Endodermal cell (in vitro differentiated cells): ENCODE measurements around the gene NEB. TPM values are rescaled to one million over a fixed set of nuclear protein-coding genes. Genes with fewer than 3 reads are reported as not detected.
"Not testable (repeated sequence)": the region's sequence is repeated elsewhere in the genome, so short reads cannot be mapped to it uniquely, and the experiment has no call there.

Source experiments
- DNase-seq: peaks from one replicate; pipeline ENCODE4 v3.0.0-alpha.2; 2017
- H3K27ac ChIP-seq: 2 replicates; pipeline ENCODE4 v1.5.1; 2013; ENCODE audit warnings: mild to moderate bottlenecking, low read depth, low read length, moderate library complexity
- H3K27me3 ChIP-seq: 2 replicates; pipeline ENCODE4 v1.6.1; 2013; ENCODE audit warnings: mild to moderate bottlenecking, low read length, moderate library complexity; ENCODE audit not compliant: insufficient read depth, control insufficient read depth, poor library complexity, severe bottlenecking
- H3K36me3 ChIP-seq: 2 replicates; pipeline ENCODE4 v1.7.0; 2013; ENCODE audit warnings: mild to moderate bottlenecking, low read length, moderate library complexity; ENCODE audit not compliant: control insufficient read depth, insufficient read depth
- H3K4me1 ChIP-seq: one replicate; pipeline ENCODE4 v1.7.0; 2013; ENCODE audit warnings: low read length; ENCODE audit not compliant: control insufficient read depth, insufficient read depth
- H3K4me3 ChIP-seq: 2 replicates; pipeline ENCODE4 v1.5.1; 2013; ENCODE audit warnings: mild to moderate bottlenecking, low read length, moderate library complexity
- H3K9ac ChIP-seq: 2 replicates; pipeline ENCODE4 v1.6.1; 2013; ENCODE audit warnings: mild to moderate bottlenecking, low read length, moderate library complexity; ENCODE audit not compliant: poor library complexity, severe bottlenecking; ENCODE audit errors: extremely low read depth
- H3K9me3 ChIP-seq: 2 replicates; pipeline ENCODE4 v1.6.1; 2013; ENCODE audit warnings: mild to moderate bottlenecking, low read length, moderate library complexity; ENCODE audit not compliant: control insufficient read depth
- H3K27ac Mint-ChIP-seq: 2 replicates; pipeline ENCODE4 v1.8.0; 2020; ENCODE audit warnings: mixed read lengths
- H3K27me3 Mint-ChIP-seq: 2 replicates; pipeline ENCODE4 v1.8.0; 2021; ENCODE audit warnings: mild to moderate bottlenecking, mixed read lengths; ENCODE audit not compliant: insufficient read depth
- H3K36me3 Mint-ChIP-seq: 2 replicates; pipeline ENCODE4 v1.8.0; 2020; ENCODE audit warnings: low read depth, mixed read lengths
- H3K4me1 Mint-ChIP-seq: 2 replicates; pipeline ENCODE4 v1.8.0; 2020; ENCODE audit warnings: mixed read lengths
- H3K4me3 Mint-ChIP-seq: 2 replicates; pipeline ENCODE4 v1.8.0; 2020; ENCODE audit warnings: mild to moderate bottlenecking, moderate library complexity, mixed read lengths
- H3K9me3 Mint-ChIP-seq: 2 replicates; pipeline ENCODE4 v1.8.0; 2020; ENCODE audit warnings: mild to moderate bottlenecking, mixed read lengths
- CTCF ChIP-seq: fragments of 200-600 bp; sonication (generic); conservative IDR thresholded peaks from 2 replicates; pipeline ENCODE4 v1.5.0; 2021; ENCODE audit warnings: antibody characterized with exemption, mild to moderate bottlenecking
- WGBS, 2 experiments: methylation state at CpG; one replicate each; pipeline versions ENCODE4 v1.1.5 to v1.1.7; 2013; ENCODE audit warnings: missing lambda C conversion rate in 2 of 2, mixed read lengths in 1 of 2; ENCODE audit not compliant: insufficient coverage in 1 of 2, insufficient read length in 1 of 2; 5-methylcytosine and 5-hydroxymethylcytosine counted together
- total RNA-seq, 2 donors: library from RNA; stranded (reverse); fragmentation: NEBNext Ultra II Directional in 1 of 2; extraction: Animal tissue kit (Norgen Biotek cat#: 25700) in 1 of 2; gene quantifications; 2 replicates in 1 of 2; 3 replicates in 1 of 2; pipeline ENCODE4 v1.2.1, GENCODE V29; 2021

The NEB gene
- total RNA-seq, 2 donors from 2014 or later: 4.4 to 5.4 TPM

- 83% methylated on average over 1 of the region's 1 CpG; no CpG with 5 or more reads in 1 of the 2 experiments for WGBS, 2 experiments
- H3K9ac ChIP-seq: no peak overlapping the region
- no peak for TF ChIP-seq CTCF
- no peaks in the 10 kb centered on the region for H3K9me3 ChIP-seq
- H3K4me1 ChIP-seq: no peaks in the 10 kb centered on the region
- H3K4me3 Mint-ChIP-seq: no peak overlapping the region
- H3K4me1 Mint-ChIP-seq: no peaks in the 10 kb centered on the region
- DNase-seq: no peak
- no peak overlapping the region for H3K4me3 ChIP-seq
- peaks cover 4% of the 10 kb centered on the region for H3K36me3 Mint-ChIP-seq
- H3K9me3 Mint-ChIP-seq: peaks cover 5% of the 10 kb centered on the region
- no peaks in the 10 kb centered on the region for H3K36me3 ChIP-seq
- no peak overlapping the region for H3K27ac Mint-ChIP-seq
- no peaks in the 10 kb centered on the region for H3K27me3 ChIP-seq
- H3K27me3 Mint-ChIP-seq: no peaks in the 10 kb centered on the region
- no peak overlapping the region for H3K27ac ChIP-seq
Observed at GRCh38 chr2:151649400-151649799, 84.9 kb downstream of the NEB start.

- not testable (repeated sequence) for H3K9me3 Mint-ChIP-seq, H3K36me3 Mint-ChIP-seq, DNase-seq, H3K27ac ChIP-seq, H3K9ac ChIP-seq, H3K4me1 ChIP-seq, H3K4me3 Mint-ChIP-seq, H3K27me3 Mint-ChIP-seq, H3K4me1 Mint-ChIP-seq, H3K27ac Mint-ChIP-seq, H3K36me3 ChIP-seq, H3K9me3 ChIP-seq, H3K4me3 ChIP-seq, H3K27me3 ChIP-seq
- 86 to 88% methylated on average over 3 to 4 of the region's 4 CpGs for WGBS, 2 experiments
Observed at GRCh38 chr2:151646512-151646911, 87.8 kb downstream of the NEB start.

- no peaks in the 10 kb centered on the region for H3K27me3 ChIP-seq
- WGBS, 2 experiments: 93 to 100% methylated on average over 1 to 2 of the region's 2 CpGs
- H3K9me3 ChIP-seq: no peaks in the 10 kb centered on the region
- H3K4me1 Mint-ChIP-seq: no peaks in the 10 kb centered on the region
- no peaks in the 10 kb centered on the region for H3K4me1 ChIP-seq
- H3K4me3 ChIP-seq: no peak overlapping the region
- no peak overlapping the region for H3K4me3 Mint-ChIP-seq
- peaks cover 4% of the 10 kb centered on the region for H3K36me3 Mint-ChIP-seq
- H3K36me3 ChIP-seq: no peaks in the 10 kb centered on the region
- TF ChIP-seq CTCF: no peak
- no peak overlapping the region for H3K27ac Mint-ChIP-seq
- H3K27ac ChIP-seq: no peak overlapping the region
- peaks cover 5% of the 10 kb centered on the region for H3K9me3 Mint-ChIP-seq
- DNase-seq: no peak
- no peaks in the 10 kb centered on the region for H3K27me3 Mint-ChIP-seq
- no peak overlapping the region for H3K9ac ChIP-seq
Observed at GRCh38 chr2:151644580-151644979, 89.7 kb downstream of the NEB start.

GRCh38 chr2:151641895-151642294 is 92.4 kb downstream of the NEB start:
- H3K36me3 ChIP-seq, H3K27me3 Mint-ChIP-seq, H3K36me3 Mint-ChIP-seq, H3K4me3 ChIP-seq, H3K9me3 ChIP-seq, H3K9me3 Mint-ChIP-seq, DNase-seq, H3K9ac ChIP-seq, H3K4me1 ChIP-seq, H3K4me3 Mint-ChIP-seq, H3K27ac Mint-ChIP-seq, H3K27me3 ChIP-seq, H3K27ac ChIP-seq, H3K4me1 Mint-ChIP-seq: not testable (repeated sequence)
- 86% methylated on average over 2 of the region's 2 CpGs; no CpG with 5 or more reads in 1 of the 2 experiments for WGBS, 2 experiments
